CD4-positive, alpha-beta T cell treated with Interferon gamma for 1 hour (primary cell): ENCODE data around the gene CYP26B1.
"Not testable (repeated sequence)": the region's sequence is repeated elsewhere in the genome, so short reads cannot be mapped to it uniquely, and the experiment has no call there.

Source experiments
- DNase-seq: peaks from one replicate; pipeline ENCODE4 v3.0.0-alpha.2; 2020

The CYP26B1 gene

DNA sequence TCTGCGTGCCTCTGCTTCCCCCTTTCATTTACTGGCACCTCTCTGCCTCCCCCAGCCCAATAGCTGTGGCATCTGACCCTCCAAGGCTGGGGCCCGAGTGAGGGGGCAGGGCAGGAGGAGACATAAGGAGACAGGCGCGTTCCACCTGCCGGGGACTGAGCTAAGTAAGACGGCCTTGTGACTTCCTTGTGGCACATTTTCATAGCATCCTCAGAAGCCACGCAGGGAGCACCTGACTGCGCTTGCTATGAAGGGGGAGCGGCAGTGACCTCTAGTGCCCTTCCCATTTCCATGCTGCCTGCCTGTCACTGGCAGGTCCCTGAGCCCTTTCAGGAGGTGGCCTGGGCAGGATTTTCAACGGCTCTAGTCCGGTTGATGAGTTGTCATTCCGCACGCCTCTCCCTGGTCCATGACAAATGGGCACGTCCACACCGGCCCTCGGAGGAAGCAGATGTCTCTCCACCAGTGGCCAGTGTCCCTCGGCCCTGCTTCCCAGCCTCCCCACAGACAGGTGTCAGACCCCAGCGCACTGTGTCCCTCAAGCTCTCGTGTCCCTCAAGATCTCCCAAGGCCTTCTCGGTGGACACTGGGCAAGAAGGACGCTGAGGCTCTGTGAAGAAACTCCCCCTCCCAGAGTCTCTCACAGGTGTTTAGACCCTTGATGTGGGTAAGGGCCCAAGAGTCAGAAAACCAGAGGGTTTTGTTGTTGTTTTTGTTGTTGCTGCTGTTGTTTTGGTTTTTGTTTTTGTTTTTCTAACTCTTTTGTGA is 42.7 kb downstream of the CYP26B1 start:
- DNase-seq, result no peak

DNA sequence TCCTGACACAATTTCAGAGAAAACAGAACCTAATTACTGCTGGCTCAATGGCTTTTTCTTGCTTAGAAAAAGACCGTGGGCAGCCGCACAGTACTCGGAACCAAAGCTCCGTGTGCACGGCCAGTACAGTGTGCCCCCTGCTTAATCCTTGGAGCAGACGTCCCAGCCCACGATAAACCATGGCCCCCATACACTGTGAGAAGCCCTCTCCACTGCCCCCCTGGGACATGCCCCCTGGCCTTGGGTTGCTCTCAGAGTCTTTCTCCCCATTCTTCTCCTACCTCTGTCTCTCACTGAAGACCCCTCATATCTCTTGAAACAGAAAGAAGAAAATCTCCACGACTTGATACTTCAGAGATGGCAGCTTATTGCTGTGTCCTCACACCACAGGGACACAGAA is 44.0 kb downstream of the CYP26B1 start:
- DNase-seq, result no peak

DNA sequence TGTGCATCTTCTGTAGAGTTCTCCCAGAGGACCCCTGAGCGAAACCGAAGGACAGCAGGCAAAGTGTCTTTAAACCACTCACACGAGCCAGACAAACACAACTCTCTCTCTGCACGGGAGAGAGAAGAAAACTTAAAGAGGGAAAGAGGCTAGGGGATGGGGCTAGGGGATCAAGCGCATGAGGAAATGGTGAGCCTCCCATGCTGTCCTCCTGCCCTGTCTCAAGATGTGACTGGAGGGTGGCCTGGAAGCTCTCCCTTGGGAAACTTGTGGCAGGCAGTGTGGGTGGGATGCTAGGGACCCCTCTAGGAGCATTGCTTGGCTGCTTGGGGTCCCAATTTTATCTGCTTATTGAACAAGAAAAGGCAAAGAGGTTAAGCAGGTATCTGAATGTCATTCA is 44.5 kb downstream of the CYP26B1 start:
- no peak for DNase-seq

DNA sequence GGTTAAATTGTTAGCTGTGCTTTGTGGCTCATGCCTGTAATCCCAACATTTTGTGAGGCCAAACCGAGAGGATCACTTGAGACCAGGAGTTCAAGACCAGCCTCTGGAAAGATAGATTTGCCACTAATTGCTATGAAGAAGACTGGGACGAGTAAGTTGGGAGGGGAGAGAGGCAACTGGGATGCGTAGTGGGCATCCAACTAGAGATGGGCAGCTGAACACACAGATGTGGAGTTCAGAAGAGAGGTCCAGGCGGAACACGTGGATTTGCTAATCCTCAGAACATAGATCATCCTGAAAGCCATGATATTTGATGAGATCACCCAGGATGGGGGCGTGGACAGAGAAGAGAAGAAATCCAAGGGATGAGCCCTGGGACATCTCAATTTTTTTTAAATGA is 48.7 kb downstream of the CYP26B1 start:
- no peak for DNase-seq

DNA sequence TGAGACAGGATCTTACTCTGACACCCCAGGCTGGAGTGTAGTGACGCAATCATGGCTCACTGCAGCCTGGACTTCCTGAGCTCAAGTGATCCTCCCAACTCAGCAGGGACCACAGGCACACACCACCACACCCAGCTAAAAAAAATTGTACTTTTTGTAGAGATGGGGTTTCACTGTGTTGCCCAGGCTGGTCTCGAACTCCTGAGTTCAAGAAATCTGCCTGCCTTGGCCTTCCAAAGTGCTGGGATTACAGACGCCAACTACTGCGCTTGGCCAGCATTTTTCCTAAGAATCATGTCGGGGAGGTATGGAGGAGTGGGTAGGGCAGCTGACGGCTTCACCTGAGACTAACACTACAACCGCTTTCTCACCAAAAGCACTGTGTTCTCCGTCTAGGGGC is 50.4 kb downstream of the CYP26B1 start:
- DNase-seq, result no peak

DNA sequence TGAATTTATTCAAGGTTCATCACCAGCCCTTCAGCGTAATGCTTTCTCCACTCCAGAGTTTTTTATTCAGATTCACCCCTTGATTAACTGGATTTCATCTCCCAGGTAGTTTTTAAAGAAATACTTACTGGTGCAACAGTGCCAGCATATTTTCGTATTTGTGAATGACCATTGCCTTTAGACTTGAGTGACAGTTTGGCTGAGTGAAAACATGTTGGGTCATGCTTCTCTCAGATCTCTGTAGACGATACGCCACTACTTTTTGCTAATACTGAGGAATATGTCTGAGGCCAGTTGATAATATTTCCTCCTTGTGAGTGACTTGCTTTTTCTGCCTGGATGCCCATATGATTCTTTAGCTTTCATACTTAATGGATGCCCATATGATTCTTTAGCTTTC is 51.5 kb downstream of the CYP26B1 start:
- no peak for DNase-seq

DNA sequence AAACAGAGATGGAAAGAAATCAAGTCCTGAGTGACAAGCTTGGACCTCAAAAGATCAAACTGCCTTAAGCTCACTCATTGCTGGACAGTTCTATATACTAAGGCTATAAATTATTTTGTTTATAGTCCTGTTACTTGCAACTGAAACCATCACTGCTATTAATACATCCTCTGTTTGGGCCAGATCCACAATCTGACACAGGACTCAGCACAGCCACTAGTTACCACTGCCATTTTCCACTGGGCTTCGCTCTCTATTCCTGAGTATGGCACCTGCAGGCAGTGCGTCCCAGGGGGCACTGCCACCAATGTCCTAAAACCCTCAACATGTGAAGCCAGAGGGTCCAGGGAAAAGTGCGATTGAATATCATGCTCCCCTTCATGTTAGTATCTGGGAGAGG is 52.3 kb downstream of the CYP26B1 start:
- DNase-seq, result no peak

DNA sequence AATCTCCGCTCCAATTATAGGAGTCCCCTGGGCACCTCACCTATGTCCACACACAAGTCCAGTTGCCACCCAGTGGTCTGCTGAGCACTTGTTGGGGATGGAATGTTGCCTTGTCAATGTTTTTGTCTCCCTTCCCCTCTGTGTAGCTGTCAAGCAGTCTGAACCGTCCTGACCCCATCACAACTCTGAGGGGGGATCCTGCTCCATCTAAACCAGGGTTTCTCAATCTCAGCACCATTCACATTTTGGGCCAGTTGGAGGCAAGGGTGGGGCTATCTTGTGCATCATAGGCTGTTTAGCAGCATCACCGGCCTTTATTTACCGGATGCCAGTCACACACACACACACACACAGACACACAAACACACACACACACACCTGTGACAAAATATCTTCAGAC is 53.0 kb downstream of the CYP26B1 start:
- no peak for DNase-seq

DNA sequence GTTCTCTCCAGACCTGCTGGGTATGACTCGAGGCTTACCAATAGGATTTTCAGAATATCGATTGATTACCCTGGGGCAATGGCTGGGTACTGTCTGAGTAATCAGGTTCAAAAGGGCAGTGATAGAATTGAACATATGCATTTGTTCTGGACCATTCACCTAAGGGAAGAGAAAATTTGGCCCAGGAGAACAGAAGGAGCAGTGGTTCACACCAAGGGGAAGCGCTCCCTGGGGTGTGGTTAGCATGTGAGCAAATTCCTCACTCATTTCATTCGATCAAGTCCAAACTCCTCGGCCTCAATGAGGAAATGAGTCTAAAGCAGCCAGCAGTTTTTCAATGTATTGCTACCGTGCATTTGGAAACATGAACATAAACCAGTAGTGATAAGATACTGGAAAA is 55.6 kb downstream of the CYP26B1 start:
- DNase-seq, result no peak

DNA sequence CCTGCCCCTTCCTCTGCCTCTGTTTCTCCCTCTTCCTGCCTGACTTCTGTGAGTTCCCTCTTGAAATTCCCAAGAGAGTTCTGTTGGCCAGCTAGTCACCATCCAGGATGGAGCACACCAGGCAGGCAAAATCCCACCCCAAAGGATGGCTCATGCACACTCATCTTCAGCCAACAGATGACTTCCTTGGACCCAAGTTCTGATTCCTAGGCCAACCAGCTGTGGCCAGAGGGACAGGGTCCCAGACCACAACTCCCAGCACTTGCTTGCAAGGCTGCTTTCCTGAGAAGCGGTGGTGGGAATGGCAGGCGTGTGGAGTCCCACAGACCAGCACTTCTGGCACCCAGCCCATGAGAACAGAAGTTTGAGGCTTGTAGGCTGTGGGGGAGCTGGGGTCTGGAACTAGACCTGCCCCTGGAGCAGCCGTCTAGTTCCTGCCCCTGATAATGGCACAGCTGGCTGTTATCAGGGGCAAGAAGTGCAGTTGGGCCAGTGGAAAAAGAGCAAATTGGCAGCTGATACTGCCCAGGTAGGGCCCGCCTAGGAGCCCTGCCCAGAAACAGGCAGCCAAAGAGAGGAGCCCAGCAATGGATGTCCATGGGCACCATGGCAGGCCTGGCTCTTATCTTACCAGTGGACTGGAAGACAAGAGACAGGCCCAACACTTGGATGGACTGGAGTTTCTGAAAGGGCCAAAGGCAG is 56.7 kb downstream of the CYP26B1 start:
- no peak for DNase-seq

DNA sequence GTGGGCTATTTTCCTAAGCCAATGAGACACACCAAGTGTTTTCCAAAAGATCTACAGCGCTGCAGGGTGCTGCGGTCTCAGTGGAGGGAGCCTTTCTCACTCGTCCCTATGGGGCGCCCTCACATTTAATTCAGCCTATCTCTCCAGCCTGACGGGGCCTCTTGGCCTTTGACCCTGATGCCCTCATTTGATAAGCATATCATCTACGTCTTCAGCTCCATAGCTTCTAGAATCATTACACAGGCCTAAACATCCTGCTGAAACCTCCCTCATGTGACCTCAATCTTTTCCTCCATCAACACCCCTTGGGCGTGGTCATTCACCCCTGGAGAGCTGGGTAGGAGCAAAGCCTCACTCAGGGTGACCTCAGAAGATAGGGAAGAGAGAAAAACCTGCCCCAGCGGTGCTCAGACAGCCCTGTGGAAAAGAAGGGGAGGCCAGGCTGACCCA is 57.4 kb downstream of the CYP26B1 start:
- DNase-seq, result no peak

DNA sequence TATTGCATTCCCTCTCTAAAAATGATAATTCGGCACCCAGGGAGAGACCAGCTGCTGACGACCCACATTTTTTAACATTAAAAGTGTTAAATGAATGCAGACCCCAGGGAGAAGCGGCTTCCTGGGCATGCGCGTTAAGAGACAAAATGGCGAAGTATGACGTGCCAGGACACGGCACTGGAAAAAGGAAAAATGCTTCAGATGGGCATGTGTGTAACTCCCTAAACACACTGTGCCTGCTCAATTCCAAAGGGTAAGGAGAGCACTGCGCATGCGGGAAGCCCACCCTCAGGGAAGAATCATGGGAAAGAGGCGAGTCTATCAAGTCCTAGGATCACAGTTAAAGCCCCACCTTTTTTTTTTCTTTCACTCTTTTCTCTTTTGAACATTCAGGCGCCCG is 58.1 kb downstream of the CYP26B1 start:
- no peak for DNase-seq

DNA sequence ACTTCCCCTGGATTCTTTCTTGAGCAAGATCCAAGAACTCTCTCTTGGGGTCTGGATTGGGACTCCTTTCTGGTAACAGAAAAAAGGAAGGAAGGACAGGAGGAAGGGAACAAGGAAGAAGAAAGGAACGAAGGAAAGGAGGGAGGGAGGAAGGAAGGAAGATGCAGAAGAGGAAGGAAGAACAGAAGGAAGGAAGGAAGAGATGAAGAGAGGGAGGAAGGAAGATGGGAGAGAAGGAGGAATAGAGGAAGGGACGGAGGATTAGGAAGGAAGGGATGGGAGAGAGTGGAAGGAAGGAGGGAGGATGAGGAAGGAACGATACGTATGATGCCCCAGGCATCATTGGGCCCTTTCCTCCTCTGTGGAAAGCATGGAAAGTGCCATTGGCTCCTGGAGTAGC is 58.6 kb downstream of the CYP26B1 start:
- no peak for DNase-seq

DNA sequence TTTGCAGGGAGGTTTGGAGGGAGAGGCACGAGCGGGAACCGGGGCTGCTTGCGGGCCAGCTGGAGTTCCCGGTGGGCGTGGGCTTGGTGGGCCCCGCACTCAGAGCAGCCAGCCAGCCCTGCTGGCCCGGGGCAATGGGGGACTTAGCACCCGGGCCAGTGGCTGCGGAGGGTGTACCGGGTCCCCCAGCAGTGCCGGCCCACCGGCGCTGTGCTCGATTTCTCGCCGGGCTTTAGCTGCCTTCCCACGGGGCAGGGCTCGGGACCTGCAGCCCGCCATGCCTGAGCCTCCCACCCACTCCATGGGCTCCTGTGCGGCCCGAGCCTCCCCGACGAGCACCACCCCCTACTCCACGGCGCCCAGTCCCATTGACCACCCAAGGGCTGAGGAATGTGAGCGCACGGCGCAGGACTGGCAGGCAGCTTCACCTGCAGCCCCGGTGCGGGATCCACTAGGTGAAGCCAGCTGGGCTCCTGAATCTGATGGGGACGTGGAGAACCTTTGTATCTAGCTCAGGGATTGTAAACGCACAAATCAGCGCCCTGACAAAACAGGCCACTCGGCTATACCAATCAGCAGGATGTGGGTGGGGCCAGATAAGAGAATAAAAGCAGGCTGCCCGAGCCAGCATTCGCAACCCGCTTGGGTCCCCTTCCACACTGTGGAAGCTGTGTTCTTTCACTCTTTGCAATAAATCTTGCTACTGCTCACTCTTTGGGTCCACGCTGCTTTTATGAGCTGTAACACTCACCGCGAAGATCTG is 60.6 kb downstream of the CYP26B1 start:
- DNase-seq, result not testable (repeated sequence)

DNA sequence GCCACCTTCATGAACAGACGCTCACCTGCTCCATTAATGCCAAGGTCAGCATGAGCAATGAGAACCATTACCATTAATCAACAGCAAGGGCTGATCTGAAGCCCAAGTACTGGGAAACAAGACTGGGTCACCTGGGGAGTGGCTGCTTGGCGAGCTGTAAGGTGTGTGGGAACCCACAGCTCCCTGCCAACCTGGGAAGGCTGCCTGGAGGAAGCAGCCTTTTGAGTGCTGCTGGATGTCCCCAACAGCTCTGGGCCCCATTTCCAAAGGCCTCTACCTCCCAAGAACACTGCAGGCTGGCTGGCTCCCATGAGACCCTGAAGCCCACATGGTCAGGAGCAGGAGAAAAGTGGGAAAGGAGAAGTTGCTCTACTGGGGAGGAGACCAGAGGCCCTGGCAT is 62.1 kb downstream of the CYP26B1 start:
- no peak for DNase-seq

DNA sequence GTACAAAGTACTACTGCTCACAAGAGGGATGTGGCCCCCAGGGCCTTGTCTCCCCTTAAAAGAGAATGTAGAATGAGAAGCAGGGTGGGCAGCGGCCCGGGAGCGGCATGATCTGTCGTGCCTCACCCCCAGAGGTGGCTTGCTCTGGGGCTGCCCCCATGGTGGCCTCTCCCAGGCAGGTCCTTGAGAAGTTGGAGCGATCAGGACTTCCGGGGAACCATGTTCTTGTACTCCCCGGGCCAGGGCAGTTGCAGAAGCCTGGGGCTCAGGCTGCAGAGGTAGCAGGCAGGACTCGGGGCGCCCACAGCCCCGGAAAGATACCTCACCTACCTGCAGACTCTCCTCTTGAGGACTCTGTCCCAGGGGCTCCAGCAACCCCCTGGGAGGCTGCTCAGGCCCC is 62.6 kb downstream of the CYP26B1 start:
- no peak for DNase-seq

DNA sequence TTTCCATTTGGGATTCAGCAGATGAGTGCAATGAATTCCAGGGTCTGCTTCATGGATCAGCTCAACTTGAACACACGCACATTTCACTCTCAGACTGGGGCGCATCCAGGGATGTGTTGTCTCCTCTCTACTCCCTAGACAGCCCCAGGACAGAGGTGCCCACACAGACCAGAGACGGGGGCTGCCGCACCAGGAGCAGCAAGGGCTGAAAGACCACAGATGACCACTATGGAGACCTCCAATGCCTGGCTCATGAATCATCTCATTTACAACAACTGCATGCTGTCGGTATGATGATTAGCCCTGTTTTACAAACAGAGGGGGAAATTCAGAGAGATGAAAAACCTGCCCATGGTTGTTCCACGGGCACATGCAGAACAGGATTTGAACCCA is 63.1 kb downstream of the CYP26B1 start:
- DNase-seq, result no peak

DNA sequence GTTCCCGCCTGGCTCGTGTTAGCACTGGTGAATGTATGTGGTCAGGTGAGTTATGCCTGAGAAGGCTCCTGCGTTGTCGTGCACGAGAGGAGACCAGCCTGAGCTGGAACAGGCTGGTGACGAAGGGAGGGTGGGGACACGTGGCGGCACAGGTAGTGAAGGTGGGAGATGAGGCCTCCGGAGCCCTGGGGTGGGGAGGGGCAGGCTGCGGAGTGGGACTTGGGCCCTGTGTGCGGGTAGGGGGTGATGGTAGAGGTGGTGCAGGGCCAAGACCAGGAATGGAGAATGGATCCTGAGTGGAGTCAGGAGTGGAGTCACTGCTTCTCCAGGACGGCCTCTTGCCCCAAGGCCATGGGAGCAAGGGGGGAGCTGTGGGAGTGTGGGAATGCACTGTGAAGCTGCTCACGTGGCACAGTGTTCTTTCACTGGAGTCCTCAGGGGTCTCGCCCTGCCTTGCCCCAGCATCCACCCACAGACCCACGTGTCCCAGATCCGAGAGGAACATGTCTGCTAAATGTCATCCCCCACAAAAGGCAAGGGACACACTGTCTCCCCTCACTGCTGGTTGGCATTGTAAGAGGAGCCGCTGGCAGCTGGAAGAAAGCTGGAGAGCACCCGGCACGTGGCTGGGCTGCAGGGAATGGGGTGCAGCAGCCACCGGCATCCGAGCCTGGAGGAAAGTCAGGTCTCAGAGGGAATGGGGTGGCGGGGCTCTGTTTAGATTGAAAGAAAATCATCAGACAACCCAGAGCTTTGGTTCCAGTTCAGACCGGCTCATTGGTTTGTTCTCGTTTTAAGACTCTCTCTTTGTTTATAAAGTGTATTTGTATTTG is 63.7 kb downstream of the CYP26B1 start:
- DNase-seq, result no peak

DNA sequence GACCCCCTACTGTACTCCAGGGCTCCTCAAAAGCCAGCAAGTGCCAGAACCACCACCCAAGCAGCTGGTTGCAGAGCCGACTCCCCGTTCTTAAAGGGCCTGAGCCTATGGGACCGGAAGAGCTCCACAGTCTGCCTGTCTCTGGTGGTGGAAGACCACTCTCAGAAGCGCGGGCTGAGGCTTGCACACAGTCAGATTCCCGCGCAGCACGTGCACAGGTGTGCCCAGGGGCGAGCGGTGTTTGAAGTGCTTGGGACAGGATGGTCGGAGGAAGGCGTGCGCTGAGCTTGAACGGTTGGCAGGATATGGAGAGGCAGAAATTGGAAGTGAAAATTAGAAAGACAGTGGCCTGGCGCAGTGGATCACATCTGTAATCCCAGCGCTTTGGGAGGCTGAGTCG is 64.8 kb downstream of the CYP26B1 start:
- no peak for DNase-seq

DNA sequence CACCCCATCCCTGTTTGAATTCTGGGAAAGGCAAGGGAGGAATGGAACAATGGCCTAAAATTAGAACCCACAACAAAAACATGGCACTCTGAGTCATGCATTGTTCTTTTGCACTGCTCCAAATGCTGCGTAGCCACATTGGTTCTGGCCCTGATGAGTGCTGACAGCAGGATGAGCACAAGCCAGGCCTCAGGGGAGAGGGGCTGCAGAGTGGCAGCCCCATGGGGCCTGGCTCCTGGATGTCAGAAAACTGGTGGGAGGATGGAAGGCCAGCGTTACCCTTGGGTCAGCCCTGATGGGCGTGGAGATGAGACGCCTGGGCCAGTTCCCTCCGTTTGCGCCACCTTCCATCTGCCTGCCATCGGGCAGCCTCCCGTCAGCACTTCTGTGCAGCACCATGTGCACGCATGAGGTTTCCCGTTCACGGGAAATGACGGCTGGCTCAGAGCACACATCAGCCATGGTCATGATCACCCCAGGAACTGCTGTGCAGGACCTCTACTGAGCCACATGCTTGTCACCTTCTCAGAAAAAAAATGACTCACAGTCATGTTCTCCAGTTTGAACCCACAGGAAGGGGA is 65.6 kb downstream of the CYP26B1 start:
- DNase-seq, result no peak

DNA sequence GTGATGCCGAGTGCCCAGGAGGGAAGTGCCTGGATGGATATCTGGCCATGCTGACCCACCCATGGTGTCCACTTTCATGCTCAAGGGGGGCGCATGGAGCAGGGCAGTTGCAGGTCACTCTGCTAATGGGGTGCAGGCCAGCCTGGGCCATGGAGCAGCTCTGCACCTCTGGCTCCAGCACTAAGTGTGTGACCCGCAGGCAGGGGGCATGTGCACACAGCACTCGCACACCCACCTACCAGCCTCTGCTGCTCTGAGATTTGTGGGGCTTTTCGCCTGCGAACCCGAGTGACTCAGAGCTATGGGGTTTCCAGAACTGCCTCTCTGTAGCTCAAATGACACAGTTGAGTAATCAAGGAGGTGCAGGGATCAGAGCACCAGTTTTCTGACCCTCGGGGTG is 66.2 kb downstream of the CYP26B1 start:
- no peak for DNase-seq

DNA sequence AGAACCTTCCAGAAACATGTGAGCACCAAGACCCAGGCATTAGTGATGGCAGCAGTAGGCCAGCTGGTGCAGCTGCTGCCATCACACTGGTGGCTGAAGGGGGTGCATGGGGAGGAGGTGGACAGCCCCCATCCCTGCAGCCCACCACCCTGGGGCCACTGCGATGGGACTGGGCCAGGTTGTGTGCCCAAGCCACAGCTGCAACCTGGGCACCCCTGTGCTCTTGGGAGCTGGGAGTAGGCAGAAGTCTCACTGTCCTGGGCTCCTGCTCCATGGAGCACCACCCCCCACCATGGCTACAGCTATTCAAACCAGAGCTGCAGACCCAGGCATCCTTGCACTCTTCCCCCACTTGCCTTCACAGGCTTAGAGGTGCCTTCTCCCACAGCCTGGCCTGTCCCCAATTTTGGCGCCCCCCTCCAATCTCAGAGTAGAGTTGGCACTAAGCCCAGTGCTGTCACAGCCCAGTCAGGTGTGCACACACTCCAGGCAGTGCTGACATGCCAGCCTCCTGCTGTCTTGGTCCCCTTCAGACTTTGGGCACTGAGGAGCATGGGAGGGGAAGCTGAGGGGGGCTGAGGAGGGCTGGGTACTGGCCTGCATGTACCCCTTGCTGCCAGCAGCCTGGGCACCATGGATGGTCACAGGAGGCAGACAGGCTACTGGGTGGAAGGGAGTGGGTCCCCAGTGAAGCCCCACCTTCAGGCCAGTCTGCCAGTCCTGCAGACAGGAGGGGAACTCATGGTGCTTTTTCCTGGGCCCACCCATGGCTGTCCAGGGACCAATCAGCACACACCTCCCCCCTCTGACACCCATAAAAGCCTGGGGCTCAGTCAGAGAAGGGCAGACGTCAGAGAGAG is 67.1 kb downstream of the CYP26B1 start:
- no peak for DNase-seq
